ENCODE measurements around the gene NSD2. TPM values are rescaled to one million over a fixed set of nuclear protein-coding genes. Genes with fewer than 3 reads are reported as not detected.

NSD2 gene
- total and polyA plus RNA-seq, 9 donors, result 9.1 to 41.9 (median 20.3) TPM

GRCh38 chr4:1967512-1968149 lies 96.4 kb downstream of the NSD2 start:
- Histone ChIP-seq H3K36me3 (no peaks in the 10 kb centered on the region), H3K4me3 (no peak overlapping the region), H3K27ac (no peak overlapping the region), H3K4me1 (ENCODE audit: insufficient read depth) (no peaks in the 10 kb centered on the region), H3K27me3 (no peaks in the 10 kb centered on the region), H3K9me3 (no peaks in the 10 kb centered on the region)
- TF ChIP-seq EP300 (IDR thresholded peaks at IDR 0.05), result no peak
- TF ChIP-seq CTCF (IDR thresholded peaks at IDR 0.05), result no peak
- TF ChIP-seq POLR2A (IDR thresholded peaks at IDR 0.05), result no peak
- WGBS, 3 donors, result 72 to 81% (median 77%) methylated on average over 5 of the region's 5 CpGs
- intact Hi-C loops (cut with DNase I), result no loop called here
- no peak for DNase-seq

DNA sequence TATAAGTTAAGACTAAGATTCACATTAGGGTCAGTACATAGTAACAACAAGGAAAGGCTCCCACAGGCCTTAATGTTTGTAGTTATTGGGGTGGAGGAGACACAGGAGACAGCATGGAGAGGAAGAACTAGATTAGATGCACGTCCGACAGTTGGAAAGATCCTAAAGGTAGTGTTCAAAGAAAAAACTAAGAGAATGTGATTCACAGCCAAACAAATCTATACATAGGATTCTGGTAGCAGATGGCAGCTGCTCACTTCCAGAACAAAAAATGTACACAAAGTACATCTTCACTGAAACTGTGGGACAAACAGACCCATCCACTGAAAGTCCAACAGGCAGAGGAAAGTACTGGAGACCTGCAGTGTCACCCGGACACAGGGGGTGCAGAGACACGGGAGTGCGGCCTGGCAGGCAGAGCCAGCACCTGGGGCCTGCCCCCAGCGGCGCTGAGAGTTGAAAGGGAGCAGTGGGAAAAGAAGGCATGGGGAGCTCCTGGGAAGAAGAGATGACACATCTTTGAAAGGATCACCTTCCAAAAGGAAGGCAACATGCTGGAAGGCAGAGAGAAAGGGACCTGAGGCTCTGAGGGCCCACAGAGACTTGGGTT lies 97.6 kb downstream of the NSD2 start:
- no peak overlapping the region for H3K4me3 ChIP-seq
- intact Hi-C loops (cut with DNase I), result no loop called here
- no peak for DNase-seq
- TF ChIP-seq POLR2A (IDR thresholded peaks at IDR 0.05) (no peak), EP300 (IDR thresholded peaks at IDR 0.05) (no peak), CTCF (IDR thresholded peaks at IDR 0.05) (no peak)
- H3K36me3 ChIP-seq, result no peaks in the 10 kb centered on the region
- 92% methylated on average over 7 of the region's 7 CpGs for WGBS, 3 donors
- no peaks in the 10 kb centered on the region for H3K4me1 ChIP-seq (ENCODE audit: insufficient read depth)
- H3K27me3 ChIP-seq, result no peaks in the 10 kb centered on the region
- no peaks in the 10 kb centered on the region for H3K9me3 ChIP-seq
- H3K27ac ChIP-seq, result no peak overlapping the region

DNA sequence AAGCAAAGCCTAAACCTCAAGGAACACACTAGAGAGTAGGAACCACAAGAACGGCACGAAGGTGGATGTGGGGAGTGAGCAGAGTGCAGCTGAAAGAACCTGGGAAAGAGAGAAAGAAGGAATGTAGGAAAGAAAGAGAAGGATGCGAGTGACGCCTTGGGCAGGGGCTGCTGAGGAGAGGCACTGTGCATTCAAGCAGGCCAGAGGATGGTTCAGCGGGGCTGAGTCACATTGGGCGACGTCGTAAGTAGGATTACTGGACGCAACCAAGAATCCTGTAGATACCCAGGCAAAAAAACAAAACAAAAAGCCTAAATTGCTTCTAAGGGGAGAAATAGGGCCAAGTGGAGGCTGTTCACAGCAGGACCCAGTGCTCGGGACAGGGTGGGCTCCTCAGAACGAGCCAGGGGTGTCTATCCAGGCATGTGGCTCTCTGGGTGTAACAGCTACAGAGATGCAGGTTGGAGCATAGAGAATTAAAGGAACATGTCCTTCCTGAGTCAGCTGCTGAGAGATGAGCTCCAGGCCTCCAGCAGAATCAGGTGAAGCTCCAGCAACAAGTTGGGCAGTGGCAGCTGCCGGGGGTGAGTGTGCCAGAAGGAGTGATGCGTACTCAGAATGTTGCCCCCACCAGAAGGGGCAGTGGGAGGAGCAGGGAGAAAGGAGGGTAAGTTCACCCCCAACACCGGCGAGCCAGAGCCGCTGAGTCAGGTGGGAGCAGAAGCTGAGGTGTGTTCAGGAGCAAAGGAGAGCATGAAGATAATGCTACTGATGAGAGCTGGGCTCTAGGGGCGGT lies 98.9 kb downstream of the NSD2 start:
- intact Hi-C loops (cut with DNase I), result no loop called here
- no peak for DNase-seq
- Histone ChIP-seq H3K27ac (no peak overlapping the region), H3K4me1 (ENCODE audit: insufficient read depth) (no peaks in the 10 kb centered on the region), H3K27me3 (no peaks in the 10 kb centered on the region), H3K4me3 (no peak overlapping the region), H3K36me3 (no peaks in the 10 kb centered on the region), H3K9me3 (no peaks in the 10 kb centered on the region)
- 92 to 96% (median 93%) methylated on average over 17 of the region's 17 CpGs for WGBS, 3 donors
- TF ChIP-seq POLR2A (IDR thresholded peaks at IDR 0.05) (no peak), CTCF (IDR thresholded peaks at IDR 0.05) (no peak), EP300 (IDR thresholded peaks at IDR 0.05) (no peak)

GRCh38 chr4:1970926-1971325 lies 99.7 kb downstream of the NSD2 start:
- WGBS, 3 donors, result 92 to 96% (median 95%) methylated on average over 6 of the region's 6 CpGs
- Histone ChIP-seq H3K4me1 (ENCODE audit: insufficient read depth) (no peaks in the 10 kb centered on the region), H3K27me3 (no peaks in the 10 kb centered on the region), H3K36me3 (no peaks in the 10 kb centered on the region), H3K9me3 (no peaks in the 10 kb centered on the region), H3K27ac (no peak overlapping the region), H3K4me3 (no peak overlapping the region)
- DNase-seq, result no peak
- intact Hi-C loops (cut with DNase I), result no loop called here
- TF ChIP-seq POLR2A (IDR thresholded peaks at IDR 0.05) (no peak), EP300 (IDR thresholded peaks at IDR 0.05) (no peak), CTCF (IDR thresholded peaks at IDR 0.05) (no peak)

All from ovary (tissue), 9 donors.